ENCODE data around the gene LIMCH1.

- TF ChIP-seq CTCF (IDR thresholded peaks at IDR 0.05) (no peak), POLR2A (IDR thresholded peaks at IDR 0.05) (no peak)
These were observed 1.0 kb downstream of the LIMCH1 start for GRCh38 chr4:41538887-41539498.
